Large intestine (tissue), 3 donors: ENCODE data around the gene CHSY1. TPM values are rescaled to one million over a fixed set of nuclear protein-coding genes. Genes with fewer than 3 reads are reported as not detected.
A peak's percentile ranks its signal among the peaks of the same experiment; 100 is the strongest.
"Not testable (repeated sequence)": the region's sequence is repeated elsewhere in the genome, so short reads cannot be mapped to it uniquely, and the experiment has no call there.

Experiments
- DNase-seq, 2 donors: peaks; one replicate each; pipeline versions ENCODE4 v3.0.0 to v3.0.0-alpha.2; 2013
- H3K27ac ChIP-seq: one replicate; pipeline ENCODE4 v1.5.1; 2013; ENCODE audit warnings: low read length
- H3K27me3 ChIP-seq: 2 replicates; pipeline ENCODE4 v1.6.1; 2013; ENCODE audit warnings: low read length; ENCODE audit not compliant: control insufficient read depth, insufficient read depth
- H3K36me3 ChIP-seq: 2 replicates; pipeline ENCODE4 v1.6.1; 2013; ENCODE audit warnings: low read length; ENCODE audit not compliant: control insufficient read depth, insufficient read depth
- H3K4me1 ChIP-seq: one replicate; pipeline ENCODE4 v1.6.1; 2013; ENCODE audit warnings: low read length; ENCODE audit not compliant: control insufficient read depth, insufficient read depth
- H3K4me3 ChIP-seq: one replicate; pipeline ENCODE4 v1.5.1; 2013; ENCODE audit warnings: low read length
- H3K9me3 ChIP-seq: one replicate; pipeline ENCODE4 v1.6.1; 2013; ENCODE audit warnings: mild to moderate bottlenecking, low read depth, low read length, moderate library complexity; ENCODE audit not compliant: control insufficient read depth
- WGBS: methylation state at CpG from one replicate; pipeline ENCODE4 v1.1.5; 2013; ENCODE audit warnings: low lambda C conversion rate; ENCODE audit not compliant: insufficient coverage; 5-methylcytosine and 5-hydroxymethylcytosine counted together
- polyA plus RNA-seq: library from polyadenylated mRNA; unstranded; fragments of 120-200 nt; gene quantifications from one replicate; pipeline ENCODE4 v1.2.1, GENCODE V29; 2013

CHSY1 gene
- polyA plus RNA-seq, 1 donor, result 14.9 TPM

GRCh38 chr15:101287342-101287741, 35.5 kb upstream of the CHSY1 start:
- not testable (repeated sequence) for DNase-seq, H3K27me3 ChIP-seq, H3K4me1 ChIP-seq, H3K27ac ChIP-seq, H3K9me3 ChIP-seq, H3K4me3 ChIP-seq
- WGBS, result no CpG with 5 or more reads among the region's 6 CpGs
- H3K36me3 ChIP-seq, result peaks cover 71% of the 10 kb centered on the region

- peak in 1 of 2 donors; percentile 24 for DNase-seq
- peaks cover 73% of the 10 kb centered on the region for H3K36me3 ChIP-seq
- no peaks in the 10 kb centered on the region for H3K9me3 ChIP-seq
- no peaks in the 10 kb centered on the region for H3K27me3 ChIP-seq
- whole genome bisulfite sequencing, result 100% methylated on average over 2 of the region's 9 CpGs
- H3K27ac ChIP-seq, result peak overlapping the region; percentile 9
- H3K4me1 ChIP-seq, result no peaks in the 10 kb centered on the region
- no peak overlapping the region for H3K4me3 ChIP-seq
Observed at GRCh38 chr15:101286471-101287114, 34.7 kb upstream of the CHSY1 start.

GRCh38 chr15:101283931-101284330, 32.1 kb upstream of the CHSY1 start:
- Histone ChIP-seq H3K36me3 (peaks cover 72% of the 10 kb centered on the region), H3K9me3 (no peaks in the 10 kb centered on the region), H3K4me1 (peaks cover 19% of the 10 kb centered on the region), H3K4me3 (no peak overlapping the region), H3K27me3 (no peaks in the 10 kb centered on the region), H3K27ac (no peak overlapping the region)
- no peak for DNase-seq
- WGBS, result no CpG with 5 or more reads among the region's 6 CpGs

GRCh38 chr15:101280007-101280406, 28.2 kb upstream of the CHSY1 start:
- Histone ChIP-seq H3K9me3 (no peaks in the 10 kb centered on the region), H3K27ac (peak overlapping the region; percentile 86), H3K4me3 (no peak overlapping the region), H3K4me1 (peaks cover 30% of the 10 kb centered on the region), H3K36me3 (peaks cover 47% of the 10 kb centered on the region), H3K27me3 (no peaks in the 10 kb centered on the region)
- WGBS, result no CpG with 5 or more reads among the region's 2 CpGs
- DNase-seq, result peak; percentile 89 to 96

GRCh38 chr15:101277943-101278564, 26.2 kb upstream of the CHSY1 start:
- H3K9me3 ChIP-seq, result no peaks in the 10 kb centered on the region
- peak overlapping the region; percentile 44 for H3K27ac ChIP-seq
- no peaks in the 10 kb centered on the region for H3K27me3 ChIP-seq
- H3K4me3 ChIP-seq, result peak overlapping the region; percentile 36
- DNase-seq, result no peak
- WGBS, result no CpG with 5 or more reads among the region's 12 CpGs
- H3K4me1 ChIP-seq, result peaks cover 30% of the 10 kb centered on the region
- H3K36me3 ChIP-seq, result peaks cover 48% of the 10 kb centered on the region

GRCh38 chr15:101277038-101277822, 25.4 kb upstream of the CHSY1 start, which contains the start of gene SELENOS:
Gene SELENOS, minus strand, starts transcription at chr15:101277485. Its CDS starts 68 bp downstream, at chr15:101277417.
- no CpG with 5 or more reads among the region's 91 CpGs for WGBS
- peak within 1 kb of the TSS; percentile 90 for H3K27ac ChIP-seq
- no peaks in the 10 kb centered on the region for H3K9me3 ChIP-seq
- H3K27me3 ChIP-seq, result no peaks in the 10 kb centered on the region
- H3K4me1 ChIP-seq, result peaks cover 30% of the 10 kb centered on the region
- peaks cover 48% of the 10 kb centered on the region for H3K36me3 ChIP-seq
- peak within 1 kb of the TSS; percentile 82 for H3K4me3 ChIP-seq
- DNase-seq, result peak; percentile 92 to 96

GRCh38 chr15:101276501-101277037, 24.7 kb upstream of the CHSY1 start:
- peak overlapping the region; percentile 90 for H3K27ac ChIP-seq
- H3K4me3 ChIP-seq, result peak overlapping the region; percentile 82
- no peaks in the 10 kb centered on the region for H3K9me3 ChIP-seq
- peaks cover 46% of the 10 kb centered on the region for H3K36me3 ChIP-seq
- no CpG with 5 or more reads among the region's 14 CpGs for WGBS
- peaks cover 30% of the 10 kb centered on the region for H3K4me1 ChIP-seq
- no peak for DNase-seq
- no peaks in the 10 kb centered on the region for H3K27me3 ChIP-seq

GRCh38 chr15:101275018-101275417, 23.2 kb upstream of the CHSY1 start:
- no peaks in the 10 kb centered on the region for H3K27me3 ChIP-seq
- 100% methylated on average over 3 of the region's 5 CpGs for WGBS
- H3K36me3 ChIP-seq, result peaks cover 50% of the 10 kb centered on the region
- peaks cover 19% of the 10 kb centered on the region for H3K4me1 ChIP-seq
- no peak for DNase-seq
- H3K27ac ChIP-seq, result no peak overlapping the region
- no peaks in the 10 kb centered on the region for H3K9me3 ChIP-seq
- H3K4me3 ChIP-seq, result no peak overlapping the region

- peaks cover 63% of the 10 kb centered on the region for H3K36me3 ChIP-seq
- H3K4me3 ChIP-seq, result no peak overlapping the region
- WGBS, result no CpG with 5 or more reads among the region's 5 CpGs
- no peak overlapping the region for H3K27ac ChIP-seq
- H3K27me3 ChIP-seq, result no peaks in the 10 kb centered on the region
- peaks cover 7% of the 10 kb centered on the region for H3K4me1 ChIP-seq
- DNase-seq, result no peak
- H3K9me3 ChIP-seq, result no peaks in the 10 kb centered on the region
Observed at GRCh38 chr15:101273534-101273933, 21.7 kb upstream of the CHSY1 start.

GRCh38 chr15:101272584-101272983, 20.7 kb upstream of the CHSY1 start:
- DNase-seq, result no peak
- 100% methylated on average over 1 of the region's 9 CpGs for WGBS
- H3K4me1 ChIP-seq, result no peaks in the 10 kb centered on the region
- H3K27me3 ChIP-seq, result no peaks in the 10 kb centered on the region
- no peaks in the 10 kb centered on the region for H3K9me3 ChIP-seq
- no peak overlapping the region for H3K4me3 ChIP-seq
- H3K36me3 ChIP-seq, result peaks cover 63% of the 10 kb centered on the region
- H3K27ac ChIP-seq, result no peak overlapping the region
